HepG2 (cell line): ENCODE results near the gene MED19. TPM values are rescaled to one million over a fixed set of nuclear protein-coding genes. Genes with fewer than 3 reads are reported as not detected.

Experiments
- CEBPB ChIP-seq: IDR thresholded peaks from 2 replicates; pipeline ENCODE4 v1.6.1; 2011; ENCODE audit warnings: low read depth, low read length, improper control_type of control experiment, borderline replicate concordance
- DR1 ChIP-seq: sonication (generic); formaldehyde crosslinking; IDR thresholded peaks from 2 replicates; pipeline ENCODE4 v1.8.0; 2021; ENCODE audit warnings: mild to moderate bottlenecking, missing genetic modification reagents, inconsistent platforms
- E2F2 ChIP-seq: sonication (generic); formaldehyde crosslinking; IDR thresholded peaks from 2 replicates; pipeline ENCODE4 v1.4.0; 2020; ENCODE audit warnings: missing genetic modification reagents, borderline replicate concordance
- FOSL2 ChIP-seq: sonication (generic); formaldehyde crosslinking; IDR thresholded peaks from 2 replicates; pipeline ENCODE4 v1.4.0; 2020; ENCODE audit warnings: missing genetic modification reagents
- HMG20A ChIP-seq: IDR thresholded peaks from 2 replicates; pipeline ENCODE4 v1.6.1; 2016; ENCODE audit warnings: borderline replicate concordance
- KLF13 ChIP-seq: sonication (generic); formaldehyde crosslinking; IDR thresholded peaks from 2 replicates; pipeline ENCODE4 v1.4.0; 2020; ENCODE audit warnings: mild to moderate bottlenecking, missing genetic modification reagents
- NCOR1 ChIP-seq: fragments of 200-600 bp; sonication (generic); IDR thresholded peaks from 2 replicates; pipeline ENCODE4 v1.7.0; 2017; ENCODE audit warnings: antibody characterized with exemption, low read length, borderline replicate concordance
- NFKB2 ChIP-seq: sonication (generic); formaldehyde crosslinking; IDR thresholded peaks from 2 replicates; pipeline ENCODE4 v1.4.0; 2020; ENCODE audit warnings: missing genetic modification reagents, borderline replicate concordance
- NR2F6 ChIP-seq, 2 experiments: IDR thresholded peaks; 2 replicates each; pipeline ENCODE4 v1.6.1; 2016; ENCODE audit warnings: antibody characterized with exemption in 1 of 2, mild to moderate bottlenecking in 1 of 2
- SIN3A ChIP-seq: IDR thresholded peaks from 2 replicates; pipeline ENCODE4 v1.6.1; 2011; ENCODE audit warnings: low read depth, mild to moderate bottlenecking, control low read depth, low read length, borderline replicate concordance
- SNAI1 ChIP-seq: sonication (generic); formaldehyde crosslinking; IDR thresholded peaks from 2 replicates; pipeline ENCODE4 v1.5.0; 2020; ENCODE audit warnings: mild to moderate bottlenecking, missing genetic modification reagents, borderline replicate concordance
- SNRNP70 ChIP-seq: fragments of 200-400 bp; formaldehyde crosslinking; IDR thresholded peaks from 2 replicates; pipeline ENCODE4 v1.6.1; 2017; ENCODE audit warnings: mild to moderate bottlenecking, low read depth, low read length, moderate library complexity
- TAF1 ChIP-seq: sonication (generic); formaldehyde crosslinking; IDR thresholded peaks from 2 replicates; pipeline ENCODE4 v1.4.0; 2020; ENCODE audit warnings: missing genetic modification reagents
- TRAFD1 ChIP-seq: sonication (generic); formaldehyde crosslinking; IDR thresholded peaks from 2 replicates; pipeline ENCODE4 v1.5.1; 2020; ENCODE audit warnings: missing genetic modification reagents, mild to moderate bottlenecking, borderline replicate concordance
- ZFP37 ChIP-seq: sonication (generic); formaldehyde crosslinking; IDR thresholded peaks from 2 replicates; pipeline ENCODE4 v1.4.0; 2020; ENCODE audit warnings: missing genetic modification reagents, borderline replicate concordance
- ZFP41 ChIP-seq: sonication (generic); formaldehyde crosslinking; IDR thresholded peaks from 2 replicates; pipeline ENCODE4 v1.4.0; 2020; ENCODE audit warnings: mild to moderate bottlenecking, missing genetic modification reagents, borderline replicate concordance
- ZNF232 ChIP-seq: sonication (generic); formaldehyde crosslinking; IDR thresholded peaks from 2 replicates; pipeline ENCODE4 v1.4.0; 2020; ENCODE audit warnings: missing genetic modification reagents, borderline replicate concordance
- ZNF432 ChIP-seq: sonication (generic); formaldehyde crosslinking; IDR thresholded peaks from 2 replicates; pipeline ENCODE4 v1.5.0; 2020; ENCODE audit warnings: missing genetic modification reagents, mild to moderate bottlenecking, borderline replicate concordance
- ZNF546 ChIP-seq: sonication (generic); formaldehyde crosslinking; conservative IDR thresholded peaks from 2 replicates; pipeline ENCODE4 v1.8.1; 2023; ENCODE audit warnings: mild to moderate bottlenecking, missing genetic modification reagents
- ZNF660 ChIP-seq: sonication (generic); formaldehyde crosslinking; IDR thresholded peaks from 2 replicates; pipeline ENCODE4 v1.5.1; 2020; ENCODE audit warnings: mild to moderate bottlenecking, low read depth, missing genetic modification reagents, borderline replicate concordance
- polyA plus RNA-seq, 8 experiments: library from polyadenylated mRNA; depleted of rRNA in 3 of 8; stranded (reverse) in 7 of 8; unstranded in 1 of 8; fragments of >200 nt; fragmentation: Illumina TruSeq in 4 of 8; extraction: Trizol in 4 of 8; gene quantifications; 2 replicates each; pipeline versions ENCODE4 v1.2.1 to v1.2.3, GENCODE V29; 2011 to 2016; ENCODE audit warnings: low read depth in 4 of 8, missing spikeins in 1 of 8, mixed read lengths in 1 of 8; ENCODE audit not compliant: insufficient read depth in 1 of 8
- total RNA-seq, 5 experiments: library from RNA; depleted of rRNA; stranded (reverse); fragments of >200 nt; fragmentation: Illumina TruSeq; extraction: Trizol; gene quantifications; 2 replicates each; pipeline ENCODE4 v1.2.3, GENCODE V29; 2016; ENCODE audit warnings: low read depth in 1 of 5
- TF ChIP-seq, protein P1 (sequence below): sonication (generic); formaldehyde crosslinking; IDR thresholded peaks from 2 replicates; pipeline ENCODE4 v1.4.0; 2020; ENCODE audit warnings: mild to moderate bottlenecking, missing genetic modification reagents

The MED19 gene
- total and polyA plus RNA-seq, 2 of the 13 experiments (the other 11 are each of a cell fraction or from before 2014, with no cell fraction given), result 12.9 to 13.8 TPM

DNA sequence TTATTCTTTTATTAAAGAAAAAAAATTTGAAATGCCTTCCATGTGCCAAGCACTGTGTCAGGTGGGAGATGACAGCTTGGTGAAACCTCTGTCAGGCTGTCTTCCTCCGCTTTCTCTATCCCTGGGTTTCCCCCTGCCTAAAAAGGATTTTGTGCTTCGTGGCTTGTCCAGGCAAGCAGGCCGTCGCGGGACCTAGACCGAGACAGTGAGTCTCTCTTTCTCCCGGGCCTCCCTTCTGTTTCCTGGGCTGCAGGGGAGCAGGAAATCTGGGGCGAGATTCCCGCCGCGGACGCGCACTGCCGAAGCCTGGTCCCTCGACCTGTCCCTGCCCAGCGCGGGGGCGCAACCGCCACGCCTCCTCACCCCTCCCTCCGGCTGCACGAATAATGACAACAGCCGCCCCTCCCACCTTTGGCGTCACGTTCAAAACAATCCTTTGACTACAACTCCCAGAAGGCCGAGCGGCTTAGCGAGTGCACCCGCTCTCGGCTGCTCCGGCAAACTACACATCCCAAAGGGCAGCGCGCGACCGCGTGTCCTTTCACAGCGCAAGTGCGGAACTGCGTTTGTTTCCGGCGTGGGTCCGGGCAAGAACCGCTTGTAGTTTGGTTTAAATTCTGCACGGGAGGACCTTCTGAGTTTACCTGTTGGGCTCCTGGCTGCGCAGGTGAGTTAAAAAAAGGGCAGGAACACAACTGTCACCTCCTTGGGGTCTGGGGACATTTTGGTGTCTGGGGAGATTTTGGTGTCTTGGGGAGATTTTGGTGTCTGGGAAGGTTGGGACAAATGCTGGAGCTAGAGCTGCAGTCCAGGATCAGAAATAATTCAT lies 54.6 kb downstream of the MED19 start, which contains the start of gene CLP1 (continued):
- TF ChIP-seq FOSL2 (CRISPR knock-in tag) (peak; percentile 47), NCOR1 (peak; percentile 45; the same call in 1 of the 2 replicates), ZNF660 (CRISPR knock-in tag) (no peak), TRAFD1 (CRISPR knock-in tag) (no peak; the same call in 1 of the 2 replicates), SIN3A (peak; percentile 94), NR2F6 (IDR thresholded peaks at IDR 0.05) (no peak), NR2F6 (CRISPR knock-in tag; IDR thresholded peaks at IDR 0.05) (peak; percentile 66; the same call in 1 of the 2 replicates), SNRNP70 (no peak), NFKB2 (CRISPR knock-in tag) (peak; percentile 55; the same call in 1 of the 2 replicates), E2F2 (0 out of 2 replicates have a peak, but pooled peaks have one; percentile 12), DR1 (CRISPR knock-in tag) (peak; percentile 88), ZNF232 (CRISPR knock-in tag) (0 out of 2 replicates have a peak, but pooled peaks have one; percentile 28), ZFP41 (CRISPR knock-in tag) (peak; percentile 32; the same call in 1 of the 2 replicates), KLF13 (CRISPR knock-in tag) (no peak), ZNF546 (no peak), TAF1 (CRISPR knock-in tag) (peak; percentile 75), ZNF432 (CRISPR knock-in tag) (no peak), SNAI1 (0 out of 2 replicates have a peak, but pooled peaks have one; percentile 28), HMG20A (CRISPR knock-in tag) (no peak; the same call in 1 of the 2 replicates), CEBPB (no peak), ZFP37 (CRISPR knock-in tag) (no peak)
- TF ChIP-seq, protein P1, sequence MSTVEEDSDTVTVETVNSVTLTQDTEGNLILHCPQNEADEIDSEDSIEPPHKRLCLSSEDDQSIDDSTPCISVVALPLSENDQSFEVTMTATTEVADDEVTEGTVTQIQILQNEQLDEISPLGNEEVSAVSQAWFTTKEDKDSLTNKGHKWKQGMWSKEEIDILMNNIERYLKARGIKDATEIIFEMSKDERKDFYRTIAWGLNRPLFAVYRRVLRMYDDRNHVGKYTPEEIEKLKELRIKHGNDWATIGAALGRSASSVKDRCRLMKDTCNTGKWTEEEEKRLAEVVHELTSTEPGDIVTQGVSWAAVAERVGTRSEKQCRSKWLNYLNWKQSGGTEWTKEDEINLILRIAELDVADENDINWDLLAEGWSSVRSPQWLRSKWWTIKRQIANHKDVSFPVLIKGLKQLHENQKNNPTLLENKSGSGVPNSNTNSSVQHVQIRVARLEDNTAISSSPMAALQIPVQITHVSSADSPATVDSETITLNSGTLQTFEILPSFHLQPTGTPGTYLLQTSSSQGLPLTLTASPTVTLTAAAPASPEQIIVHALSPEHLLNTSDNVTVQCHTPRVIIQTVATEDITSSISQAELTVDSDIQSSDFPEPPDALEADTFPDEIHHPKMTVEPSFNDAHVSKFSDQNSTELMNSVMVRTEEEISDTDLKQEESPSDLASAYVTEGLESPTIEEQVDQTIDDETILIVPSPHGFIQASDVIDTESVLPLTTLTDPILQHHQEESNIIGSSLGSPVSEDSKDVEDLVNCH (CRISPR knock-in tag), result no peak
